T-helper 1 cell (primary cell): ENCODE results near the gene CACNA2D3.

Experiments used
- DNase-seq, 5 donors: peaks; one replicate each; pipeline ENCODE4 v3.0.0-alpha.2; 2012 to 2020

Gene CACNA2D3

GRCh38 chr3:54537506-54537905 lies 415.2 kb downstream of the CACNA2D3 start:
- DNase-seq: no peak

GRCh38 chr3:54538346-54538745 lies 416.0 kb downstream of the CACNA2D3 start:
- no peak for DNase-seq

DNA sequence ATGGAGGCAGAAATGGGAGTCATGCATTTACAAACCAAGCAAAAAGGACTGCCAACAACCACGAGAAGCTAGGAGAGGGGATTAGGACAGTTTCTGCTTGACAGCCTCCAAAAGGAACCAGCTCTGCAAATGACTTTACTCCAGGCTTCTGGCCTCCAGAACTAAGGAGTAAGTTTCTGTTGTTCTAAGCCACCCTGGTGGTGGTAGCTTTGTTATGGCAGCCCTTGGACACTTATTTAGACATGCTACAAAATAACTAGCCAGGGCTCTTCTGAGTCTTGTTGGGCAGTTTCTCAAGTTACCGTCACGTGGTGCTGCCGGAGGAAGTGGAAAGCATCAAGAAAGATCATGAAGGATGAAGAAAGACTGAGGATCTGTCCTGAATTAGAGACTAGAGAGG lies 419.0 kb downstream of the CACNA2D3 start:
- DNase-seq: no peak

GRCh38 chr3:54543446-54543845 lies 421.1 kb downstream of the CACNA2D3 start:
- DNase-seq: no peak

- DNase-seq: no peak
These were observed 424.7 kb downstream of the CACNA2D3 start for GRCh38 chr3:54547051-54547450.

GRCh38 chr3:54547846-54548245 lies 425.5 kb downstream of the CACNA2D3 start:
- no peak for DNase-seq

GRCh38 chr3:54549607-54550220 lies 427.4 kb downstream of the CACNA2D3 start:
- DNase-seq: no peak

DNA sequence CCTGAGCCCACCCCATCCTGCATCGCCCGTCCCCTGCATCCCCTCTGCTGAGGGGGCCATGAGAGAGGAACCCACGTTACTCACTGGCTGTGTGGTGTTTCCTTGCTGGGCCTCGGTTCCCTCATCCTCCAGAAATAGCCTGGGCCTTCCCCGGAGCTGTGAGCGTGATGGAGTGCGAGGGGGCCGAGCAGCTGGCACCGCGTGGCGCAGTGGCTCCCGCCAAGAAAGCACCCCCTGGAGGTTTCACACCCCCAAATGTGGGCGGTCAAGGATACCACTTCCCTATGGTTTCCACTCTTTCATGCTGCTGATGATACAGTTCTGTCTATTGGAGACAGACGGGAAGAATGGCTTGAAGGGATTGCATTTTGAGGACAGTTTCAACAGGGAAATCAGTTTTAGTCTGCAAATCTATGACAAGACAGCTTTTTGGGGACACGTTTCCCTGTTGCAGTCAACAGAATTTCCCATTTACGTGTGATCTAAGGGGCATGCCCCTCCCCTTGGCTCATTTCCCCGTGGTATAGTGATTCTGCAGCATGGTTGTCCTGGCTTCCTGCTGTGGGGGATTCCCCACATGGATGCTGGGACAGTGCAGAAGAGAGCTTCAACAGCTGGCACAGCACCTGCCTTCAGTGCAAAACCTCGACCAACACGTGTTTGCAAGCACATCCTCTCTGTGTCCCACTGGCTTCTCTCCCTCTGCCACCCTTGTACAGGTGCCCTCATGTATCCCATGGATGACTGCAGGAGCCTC lies 428.0 kb downstream of the CACNA2D3 start:
- no peak for DNase-seq

DNA sequence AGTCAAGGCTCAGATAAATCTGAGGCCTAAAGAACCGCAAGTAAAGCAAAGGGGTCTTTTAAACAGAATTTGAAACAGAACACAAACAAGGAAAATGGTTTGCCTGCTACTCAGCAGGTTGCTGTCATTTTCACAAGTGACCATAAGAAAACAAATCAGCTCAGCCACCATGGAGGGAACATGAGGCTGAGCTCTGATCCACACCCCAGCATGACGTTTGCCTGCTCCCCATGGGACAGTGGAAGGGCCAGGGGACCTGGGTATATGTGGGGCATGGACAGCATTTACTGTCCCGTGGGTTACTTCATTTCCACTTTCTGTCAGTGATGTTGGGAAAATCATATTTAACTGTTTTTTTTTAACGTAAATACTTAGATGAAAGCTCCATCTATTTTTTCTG lies 434.3 kb downstream of the CACNA2D3 start:
- DNase-seq: no peak

DNA sequence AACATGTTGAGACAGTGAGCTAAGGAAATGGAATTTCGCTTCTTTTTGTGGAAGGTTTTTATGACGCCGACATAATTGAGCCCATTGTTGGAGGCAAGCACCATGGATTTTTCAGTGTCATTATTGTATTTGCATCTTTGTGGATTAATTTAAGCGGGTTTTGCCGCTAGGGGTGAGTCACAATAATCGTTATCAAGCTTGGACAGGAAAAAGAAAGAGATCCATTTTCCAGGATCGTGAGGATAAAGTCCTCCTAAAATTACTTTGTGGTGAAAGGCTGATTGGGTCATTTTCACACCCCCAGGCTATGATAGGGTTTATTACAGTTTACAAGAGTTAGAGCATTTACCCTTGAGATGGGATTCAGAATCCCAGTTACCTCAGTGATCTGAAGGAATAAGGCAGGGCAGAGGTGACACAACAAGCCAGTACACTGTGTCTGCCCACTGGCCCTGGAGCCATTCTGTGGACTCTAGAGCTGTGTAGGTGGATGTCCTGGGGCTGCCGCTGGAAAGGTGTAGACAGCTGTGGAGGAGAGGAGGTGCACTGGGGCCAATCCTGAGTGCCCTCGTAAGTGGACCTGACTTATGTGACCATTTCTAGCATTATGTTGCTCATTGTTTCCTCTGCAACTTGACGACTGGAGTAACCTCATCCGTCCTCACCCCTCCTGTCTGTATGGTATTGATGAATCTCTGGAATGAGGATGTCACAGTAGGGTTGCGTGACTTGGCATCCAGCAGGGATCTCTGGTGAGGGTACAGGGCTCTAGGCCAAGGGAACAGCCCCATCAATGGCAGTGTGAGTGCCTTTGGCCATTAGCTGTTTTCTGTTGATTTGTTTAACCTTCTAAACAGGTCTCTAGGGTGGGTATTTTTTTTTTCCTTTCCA lies 435.4 kb downstream of the CACNA2D3 start:
- no peak for DNase-seq

GRCh38 chr3:54563501-54564200 lies 441.3 kb downstream of the CACNA2D3 start:
- DNase-seq: no peak

DNA sequence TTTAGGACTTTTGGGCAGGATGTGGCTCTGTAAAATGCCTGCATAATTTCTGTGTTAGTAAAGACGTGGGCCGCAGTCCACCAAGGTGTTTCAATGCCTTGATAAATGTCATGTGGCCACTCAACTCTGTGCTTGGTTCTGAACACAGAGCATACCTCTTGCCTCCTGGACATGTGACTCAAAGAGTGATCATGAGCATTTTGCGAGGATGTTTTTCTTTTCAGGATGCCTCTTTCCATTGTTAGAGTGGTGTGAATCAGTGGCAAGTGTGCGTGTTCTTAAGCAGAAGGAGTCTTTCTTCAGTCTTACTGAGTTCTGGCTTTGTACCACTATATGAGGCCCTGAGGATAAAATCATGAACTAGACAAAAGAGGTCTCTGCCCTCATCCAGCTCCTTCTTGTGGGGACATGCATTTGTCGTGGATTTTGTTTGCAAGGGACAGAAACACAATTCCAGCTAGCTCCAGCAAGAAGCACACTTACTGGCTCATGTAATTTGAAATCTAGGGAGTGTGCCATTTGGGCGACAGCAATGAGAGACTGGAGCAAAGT lies 442.1 kb downstream of the CACNA2D3 start:
- DNase-seq: no peak

DNA sequence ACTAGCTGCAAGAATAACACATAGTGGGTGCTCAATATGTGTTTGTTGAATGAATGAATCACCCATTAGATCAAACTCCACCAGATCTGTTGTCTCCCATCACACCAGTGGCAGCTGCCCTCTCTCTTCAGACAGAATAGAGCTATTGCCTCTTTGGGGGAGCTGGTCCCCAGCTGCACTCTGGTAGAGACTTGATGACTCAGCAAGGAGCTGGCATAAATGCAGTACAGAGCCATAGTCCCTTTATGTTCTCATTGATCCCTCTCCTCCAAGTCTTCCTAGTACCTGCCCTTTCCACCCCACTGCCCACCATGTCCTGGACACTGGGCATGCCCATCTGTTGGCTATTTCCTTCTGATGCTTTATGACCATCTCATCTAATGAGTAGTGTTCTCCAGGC lies 443.6 kb downstream of the CACNA2D3 start:
- DNase-seq: no peak

DNA sequence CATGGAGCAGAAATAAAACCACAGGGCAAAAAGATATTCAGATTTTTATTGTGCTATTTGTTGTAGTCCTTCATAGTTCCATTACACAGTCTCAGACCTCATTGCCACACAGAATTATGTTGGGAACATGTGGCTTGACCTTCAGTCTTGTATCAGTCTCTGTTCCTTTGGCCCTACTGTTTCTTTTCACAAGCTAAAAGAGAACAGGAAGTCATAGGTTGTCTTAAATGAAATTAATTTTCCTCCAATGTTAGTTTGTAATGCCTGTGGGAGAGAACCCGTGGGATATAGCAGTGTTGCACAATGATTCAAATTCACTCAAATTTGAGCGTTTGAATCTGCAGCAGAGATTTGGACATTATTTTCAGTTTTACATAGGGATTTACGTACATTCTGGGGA lies 445.6 kb downstream of the CACNA2D3 start:
- DNase-seq: no peak

GRCh38 chr3:54570008-54570407 lies 447.7 kb downstream of the CACNA2D3 start:
- no peak for DNase-seq

- DNase-seq: no peak
These were observed 450.0 kb downstream of the CACNA2D3 start for GRCh38 chr3:54572197-54572895.

DNA sequence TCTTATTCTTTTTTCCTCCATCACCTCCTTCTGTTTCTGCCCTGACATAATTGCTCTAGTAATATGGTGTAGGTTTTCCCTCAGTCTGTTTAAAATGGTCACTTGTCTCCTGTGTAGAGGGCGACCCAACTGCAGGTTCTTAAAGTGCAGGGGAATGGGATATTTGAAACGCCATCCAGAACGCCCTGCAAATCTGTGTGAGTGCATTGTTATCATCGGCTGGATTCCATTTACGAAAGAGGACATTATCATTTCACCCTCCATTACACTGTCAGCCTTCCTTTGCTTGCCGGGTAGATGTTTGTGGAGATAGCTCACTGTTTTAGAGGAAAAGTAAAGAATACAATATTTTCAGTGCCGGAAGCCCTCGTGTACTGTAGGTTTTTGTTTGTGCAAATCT lies 451.5 kb downstream of the CACNA2D3 start:
- DNase-seq: no peak

DNA sequence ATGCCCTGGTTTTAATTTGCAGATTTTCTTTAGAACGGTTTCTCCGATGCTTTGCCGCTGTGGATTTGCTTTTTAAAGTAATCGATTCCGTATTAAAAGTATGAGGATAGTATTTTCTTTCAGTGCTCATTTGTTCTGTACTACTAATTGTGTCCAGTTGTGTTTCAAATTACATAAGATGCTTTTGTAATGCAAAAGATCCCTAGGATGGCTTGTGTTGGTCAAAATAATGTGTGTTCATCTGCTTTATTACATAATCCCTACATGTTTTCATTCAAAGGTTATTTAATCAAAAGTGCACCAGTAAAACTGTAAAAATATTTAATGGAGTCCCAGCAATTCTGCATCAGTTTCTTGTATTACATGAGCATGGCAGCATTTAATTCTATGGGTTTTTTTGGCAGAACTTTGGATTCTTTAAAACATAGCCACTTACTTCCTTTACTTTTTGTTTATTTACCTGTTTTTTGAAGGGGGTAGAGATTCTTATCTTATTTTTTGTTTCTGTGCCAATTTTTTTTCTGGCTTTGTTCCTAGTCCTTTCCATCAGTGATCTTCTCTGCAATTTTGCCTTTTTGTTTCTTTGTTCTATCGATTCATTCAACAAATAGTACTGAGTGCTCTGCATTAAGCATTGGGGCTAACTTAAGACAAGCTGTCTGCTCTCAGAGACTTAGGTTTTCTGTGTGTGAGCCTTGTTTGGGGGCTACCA lies 452.7 kb downstream of the CACNA2D3 start:
- no peak for DNase-seq

- no peak for DNase-seq
These were observed 453.2 kb downstream of the CACNA2D3 start for GRCh38 chr3:54575618-54575960.

GRCh38 chr3:54577313-54577712 lies 455.0 kb downstream of the CACNA2D3 start:
- DNase-seq: no peak

DNA sequence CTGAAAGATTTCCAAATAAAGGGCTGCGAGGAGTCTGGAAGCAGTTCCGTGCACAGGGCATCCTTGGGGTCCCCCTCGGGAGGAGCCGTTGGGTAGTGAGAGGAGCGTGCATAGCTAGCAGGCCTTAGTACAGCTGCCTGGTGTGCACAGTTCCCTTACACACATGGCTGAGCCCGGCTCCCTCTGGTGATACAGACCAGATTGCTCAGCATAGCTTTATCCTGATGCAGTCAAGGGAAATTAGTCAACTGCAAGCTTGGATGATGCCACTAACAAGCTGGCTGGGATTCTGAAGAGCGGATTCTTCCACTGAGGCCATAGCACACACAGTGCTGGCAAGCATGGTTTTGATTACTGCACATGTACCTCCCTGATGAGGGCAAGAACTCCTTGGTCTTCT lies 456.1 kb downstream of the CACNA2D3 start:
- DNase-seq: no peak
